ENCODE results near the gene TOR1AIP1. TPM values are rescaled to one million over a fixed set of nuclear protein-coding genes. Genes with fewer than 3 reads are reported as not detected.

TOR1AIP1 gene
- total and polyA plus RNA-seq, 2 of the 4 experiments (the other 2 are of a cell fraction) = 20.7 to 64.5 TPM

- Histone ChIP-seq H2BK120ac (ENCODE audit: low read depth, low read length) (no peak overlapping the region), H2BK15ac (ENCODE audit: low read depth, low read length) (no peak overlapping the region), H4K20me1 (ENCODE audit: insufficient read depth, low read length) (peaks cover 55% of the 10 kb centered on the region), H4K91ac (ENCODE audit: insufficient read depth, low read depth, low read length) (no peak overlapping the region), H3K14ac (replicated peaks; ENCODE audit: low read depth, low read length) (no peak overlapping the region), H4K8ac (ENCODE audit: low read depth in 2 of 2, low read length in 2 of 2) (no peak overlapping the region), H3K27ac (ENCODE audit: insufficient read depth, low read length) (no peak overlapping the region), H2AFZ (replicated peaks; ENCODE audit: low read length, poor library complexity) (no peak overlapping the region), H3K4me1 (ENCODE audit: control insufficient read depth, insufficient read depth, low read length) (no peaks in the 10 kb centered on the region; the same call in 1 of the 2 replicates), H3K9ac (ENCODE audit: low read depth, low read length) (no peak overlapping the region), H3K27me3 (ENCODE audit: control insufficient read depth, insufficient read depth, low read length) (no peaks in the 10 kb centered on the region), H2AK9ac (replicated peaks; ENCODE audit: low read depth, low read length, poor library complexity) (no peak overlapping the region), H3K23ac (ENCODE audit: low read depth, low read length) (no peak overlapping the region), H3K9me3 (ENCODE audit: control insufficient read depth, insufficient read depth, low read length) (no peaks in the 10 kb centered on the region), H4K5ac (ENCODE audit: low read depth, low read length) (no peak overlapping the region), H3K36me3 (ENCODE audit: control insufficient read depth, insufficient read depth, low read length) (peaks cover 26% of the 10 kb centered on the region), H3K18ac (ENCODE audit: low read depth, low read length) (no peak overlapping the region), H3K4ac (ENCODE audit: low read depth, low read length) (no peak overlapping the region), H2BK20ac (ENCODE audit: low read depth, low read length) (no peak overlapping the region), H3K9me1 (ENCODE audit: insufficient read depth, low read length) (peaks cover 9% of the 10 kb centered on the region; the same call in 1 of the 2 replicates), H2AK5ac (ENCODE audit: low read depth, low read length) (no peak overlapping the region), H3K56ac (ENCODE audit: extremely low read depth, insufficient read depth, low read length) (no peak overlapping the region), H3K4me3 (ENCODE audit: insufficient read depth, low read depth, low read length) (no peak overlapping the region), H3K4me2 (ENCODE audit: low read depth, low read length) (no peak overlapping the region), H3K79me1 (ENCODE audit: low read depth in 1 of 2, low read length in 2 of 2) (peaks cover 23 to 53% of the 10 kb centered on the region in 2 experiments), H2BK5ac (ENCODE audit: low read depth, low read length, poor library complexity, severe bottlenecking) (no peak overlapping the region)
- ATAC-seq (ENCODE audit: low read depth) (no peak), DNase-seq (no peak)
- no CpG with 5 or more reads among the region's 1 CpG for whole genome bisulfite sequencing, 2 experiments (ENCODE audit: extremely low coverage in 2 of 2, insufficient read length in 1 of 2)
- dilution Hi-C loops (cut with HindIII; ENCODE audit: low sequenced_read_pairs, unreplicated experiment) = no loop called here
- TF ChIP-seq RCOR1 (IDR thresholded peaks at IDR 0.05; ENCODE audit: insufficient replicate concordance, low read length) (no peak), CEBPB (IDR thresholded peaks at IDR 0.05; ENCODE audit: low read depth, low read length) (no peak), CHD1 (IDR thresholded peaks at IDR 0.05; ENCODE audit: low read depth, low read length) (no peak), FOS (IDR thresholded peaks at IDR 0.05; ENCODE audit: low read depth, low read length) (no peak), SMC3 (IDR thresholded peaks at IDR 0.05; ENCODE audit: low read depth, low read length) (no peak), NFE2L2 (IDR thresholded peaks at IDR 0.05; ENCODE audit: low read depth, low read length) (no peak), CTCF (conservative IDR thresholded peaks at IDR 0.05; ENCODE audit: low read depth, low read length) (no peak), RFX5 (IDR thresholded peaks at IDR 0.05; ENCODE audit: low read depth, low read length) (no peak), ELK1 (IDR thresholded peaks at IDR 0.05; ENCODE audit: borderline replicate concordance, low read depth, low read length) (no peak), MAFK (IDR thresholded peaks at IDR 0.05; ENCODE audit: low read depth, low read length) (no peak), MXI1 (IDR thresholded peaks at IDR 0.05; ENCODE audit: borderline replicate concordance, low read depth, low read length) (no peak), USF2 (IDR thresholded peaks at IDR 0.05; ENCODE audit: low read depth, low read length) (no peak), BHLHE40 (IDR thresholded peaks at IDR 0.05; ENCODE audit: low read depth, low read length) (no peak), POLR2A (IDR thresholded peaks at IDR 0.05; ENCODE audit: low read depth, low read length) (no peak), MAZ (IDR thresholded peaks at IDR 0.05; ENCODE audit: borderline replicate concordance, low read depth, low read length) (no peak), RAD21 (IDR thresholded peaks at IDR 0.05; ENCODE audit: low read length) (no peak)
- no TSS peak for BruUV-seq (replicated peaks)
- POLR2A ChIA-PET (ENCODE audit: unreplicated experiment) = no interaction called here
- CTCF ChIA-PET = no interaction called here
- intact Hi-C loops (cut with micrococcal nuclease) = loop anchor here (10.0 kb wide), 1 partner anchor 603 kb away; no protein-coding TSS in a partner anchor
- in situ Hi-C loops (cut with MboI; ENCODE audit: low sequenced_read_pairs) = loop anchor here (10.0 to 25.0 kb wide), 2 partner anchors 313 to 540 kb away; no protein-coding TSS in a partner anchor
These were observed 10.1 kb upstream of the TOR1AIP1 start for GRCh38 chr1:179871940-179872339.

Data from IMR-90 (cell line).